ENCODE measurements around the gene TMEM74B.
"Not testable (repeated sequence)": the region's sequence is repeated elsewhere in the genome, so short reads cannot be mapped to it uniquely, and the experiment has no call there.

TMEM74B gene

GRCh38 chr20:1150218-1150617 is 34.6 kb downstream of the TMEM74B start:
- Histone ChIP-seq H3K4me1 (ENCODE audit: control insufficient read depth, insufficient read depth, low read length) (no peaks in the 10 kb centered on the region), H3K4me3 (ENCODE audit: low read length) (no peak overlapping the region), H3K36me3 (ENCODE audit: control insufficient read depth, insufficient read depth, low read length) (no peaks in the 10 kb centered on the region), H3K27me3 (ENCODE audit: control insufficient read depth, insufficient read depth, low read length) (no peaks in the 10 kb centered on the region), H3K9ac (ENCODE audit: low read length) (no peak overlapping the region), H3K9me3 (ENCODE audit: control insufficient read depth, low read length) (no peaks in the 10 kb centered on the region)

- H3K27me3 ChIP-seq (ENCODE audit: control insufficient read depth, insufficient read depth, low read length); H3K4me1 ChIP-seq (ENCODE audit: control insufficient read depth, insufficient read depth, low read length); H3K4me3 ChIP-seq (ENCODE audit: low read length); H3K9ac ChIP-seq (ENCODE audit: low read length); H3K9me3 ChIP-seq (ENCODE audit: control insufficient read depth, low read length); H3K36me3 ChIP-seq (ENCODE audit: control insufficient read depth, insufficient read depth, low read length): not testable (repeated sequence)
These were observed 35.0 kb downstream of the TMEM74B start for GRCh38 chr20:1149812-1150211.

DNA sequence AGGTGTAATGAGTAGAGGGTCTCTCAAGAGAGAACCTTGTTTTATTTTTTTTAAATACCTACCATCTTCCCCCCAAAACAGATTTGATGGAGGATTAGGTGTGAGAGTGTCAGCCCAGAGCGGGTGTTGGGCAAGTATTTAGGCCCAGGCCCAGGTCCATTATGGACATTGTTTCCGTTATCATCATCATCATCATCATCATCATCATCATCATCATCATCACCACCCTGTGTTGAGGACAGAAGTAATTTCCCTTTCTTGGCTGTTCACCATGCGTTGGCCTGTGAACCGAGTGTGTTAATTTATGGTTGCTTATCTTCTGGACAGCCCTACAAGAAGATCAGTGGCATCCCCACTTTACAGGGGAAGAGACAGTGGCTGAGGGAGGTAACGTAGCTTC is 37.8 kb downstream of the TMEM74B start:
- Histone ChIP-seq H3K4me1 (ENCODE audit: control insufficient read depth, insufficient read depth, low read length) (no peaks in the 10 kb centered on the region), H3K27me3 (ENCODE audit: control insufficient read depth, insufficient read depth, low read length) (no peaks in the 10 kb centered on the region), H3K36me3 (ENCODE audit: control insufficient read depth, insufficient read depth, low read length) (no peaks in the 10 kb centered on the region), H3K9me3 (ENCODE audit: control insufficient read depth, low read length) (no peaks in the 10 kb centered on the region), H3K9ac (ENCODE audit: low read length) (no peak overlapping the region), H3K4me3 (ENCODE audit: low read length) (no peak overlapping the region)

- Histone ChIP-seq H3K9me3 (ENCODE audit: control insufficient read depth, low read length) (no peaks in the 10 kb centered on the region), H3K4me1 (ENCODE audit: control insufficient read depth, insufficient read depth, low read length) (no peaks in the 10 kb centered on the region), H3K9ac (ENCODE audit: low read length) (no peak overlapping the region), H3K27me3 (ENCODE audit: control insufficient read depth, insufficient read depth, low read length) (no peaks in the 10 kb centered on the region), H3K36me3 (ENCODE audit: control insufficient read depth, insufficient read depth, low read length) (no peaks in the 10 kb centered on the region), H3K4me3 (ENCODE audit: low read length) (no peak overlapping the region)
These were observed 40.2 kb downstream of the TMEM74B start for GRCh38 chr20:1144401-1145172.

- Histone ChIP-seq H3K4me3 (ENCODE audit: low read length) (no peak overlapping the region), H3K27me3 (ENCODE audit: control insufficient read depth, insufficient read depth, low read length) (no peaks in the 10 kb centered on the region), H3K9me3 (ENCODE audit: control insufficient read depth, low read length) (no peaks in the 10 kb centered on the region), H3K9ac (ENCODE audit: low read length) (no peak overlapping the region), H3K36me3 (ENCODE audit: control insufficient read depth, insufficient read depth, low read length) (peaks cover 10% of the 10 kb centered on the region), H3K4me1 (ENCODE audit: control insufficient read depth, insufficient read depth, low read length) (no peaks in the 10 kb centered on the region)
These were observed 47.5 kb downstream of the TMEM74B start for GRCh38 chr20:1137236-1137635.

DNA sequence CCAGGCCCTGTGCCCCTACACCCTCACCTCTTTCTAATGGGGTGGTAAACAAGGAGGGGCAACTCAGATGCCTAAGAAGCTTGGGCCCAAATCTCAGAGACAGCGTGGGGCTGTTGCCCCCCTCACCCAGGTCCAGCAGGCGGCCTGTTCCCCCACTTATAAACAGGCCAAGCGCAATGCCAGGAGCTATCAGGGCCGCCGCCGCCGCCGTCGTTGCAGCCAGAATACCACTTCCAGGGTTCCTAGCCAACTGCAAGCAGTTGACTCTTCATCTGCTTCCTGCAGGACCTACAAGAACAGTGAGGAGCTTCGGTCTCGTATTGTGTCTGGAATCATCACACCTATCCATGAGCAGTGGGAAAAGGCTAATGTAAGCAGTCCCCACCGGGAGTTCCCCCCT is 49.9 kb downstream of the TMEM74B start:
- H3K4me1 ChIP-seq (ENCODE audit: control insufficient read depth, insufficient read depth, low read length): no peaks in the 10 kb centered on the region
- H3K4me3 ChIP-seq (ENCODE audit: low read length): no peak overlapping the region
- H3K9ac ChIP-seq (ENCODE audit: low read length): no peak overlapping the region
- no peaks in the 10 kb centered on the region for H3K27me3 ChIP-seq (ENCODE audit: control insufficient read depth, insufficient read depth, low read length)
- peaks cover 16% of the 10 kb centered on the region for H3K36me3 ChIP-seq (ENCODE audit: control insufficient read depth, insufficient read depth, low read length)
- H3K9me3 ChIP-seq (ENCODE audit: control insufficient read depth, low read length): no peaks in the 10 kb centered on the region

GRCh38 chr20:1134355-1134754 is 50.4 kb downstream of the TMEM74B start:
- Histone ChIP-seq H3K9me3 (ENCODE audit: control insufficient read depth, low read length) (no peaks in the 10 kb centered on the region), H3K27me3 (ENCODE audit: control insufficient read depth, insufficient read depth, low read length) (no peaks in the 10 kb centered on the region), H3K9ac (ENCODE audit: low read length) (no peak overlapping the region), H3K4me3 (ENCODE audit: low read length) (no peak overlapping the region), H3K36me3 (ENCODE audit: control insufficient read depth, insufficient read depth, low read length) (peaks cover 19% of the 10 kb centered on the region), H3K4me1 (ENCODE audit: control insufficient read depth, insufficient read depth, low read length) (no peaks in the 10 kb centered on the region)

GRCh38 chr20:1131354-1131753 is 53.4 kb downstream of the TMEM74B start:
- H3K9me3 ChIP-seq (ENCODE audit: control insufficient read depth, low read length): no peaks in the 10 kb centered on the region
- H3K4me1 ChIP-seq (ENCODE audit: control insufficient read depth, insufficient read depth, low read length): no peaks in the 10 kb centered on the region
- H3K27me3 ChIP-seq (ENCODE audit: control insufficient read depth, insufficient read depth, low read length): no peaks in the 10 kb centered on the region
- no peak overlapping the region for H3K9ac ChIP-seq (ENCODE audit: low read length)
- H3K36me3 ChIP-seq (ENCODE audit: control insufficient read depth, insufficient read depth, low read length): peaks cover 28% of the 10 kb centered on the region
- H3K4me3 ChIP-seq (ENCODE audit: low read length): no peak overlapping the region

DNA sequence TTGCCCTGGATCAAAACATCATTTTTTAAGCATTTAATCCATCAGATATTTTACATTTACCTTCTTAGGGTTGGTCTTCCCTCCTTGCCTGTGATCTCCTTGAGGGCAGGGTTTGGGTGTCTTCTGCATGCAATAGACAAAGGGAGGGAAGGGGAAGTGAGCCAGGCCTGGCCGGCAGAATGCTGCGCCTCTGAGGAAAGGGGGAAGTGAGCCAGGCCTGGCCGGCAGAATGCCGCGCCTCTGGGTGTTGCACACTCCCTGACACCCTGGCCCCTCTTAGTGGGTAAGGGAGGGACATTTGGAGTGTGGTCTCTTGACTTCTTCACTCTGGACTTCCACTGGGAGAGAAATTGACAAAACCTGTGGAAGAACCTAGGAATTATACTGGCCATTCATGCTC is 53.9 kb downstream of the TMEM74B start:
- Histone ChIP-seq H3K4me3 (ENCODE audit: low read length) (no peak overlapping the region), H3K36me3 (ENCODE audit: control insufficient read depth, insufficient read depth, low read length) (peaks cover 28% of the 10 kb centered on the region), H3K4me1 (ENCODE audit: control insufficient read depth, insufficient read depth, low read length) (no peaks in the 10 kb centered on the region), H3K9ac (ENCODE audit: low read length) (no peak overlapping the region), H3K9me3 (ENCODE audit: control insufficient read depth, low read length) (no peaks in the 10 kb centered on the region), H3K27me3 (ENCODE audit: control insufficient read depth, insufficient read depth, low read length) (no peaks in the 10 kb centered on the region)

Measured in mucosa of stomach (tissue), 1 donor.